Activated T-helper 2 cell treated with anti-CD3 and anti-CD28 coated beads, Interferon-gamma antibody, Interleukin-2, Interleukin-4, amounts not matched to agents 10 μg/mL and 5 μg/mL and 100 μg/mL, durations not matched to agents 14 hours and 24 hours and 36 hours (primary cell): ENCODE data around the gene CMIP. TPM values are rescaled to one million over a fixed set of nuclear protein-coding genes. Genes with fewer than 3 reads are reported as not detected.

Experiments
- DNase-seq: peaks from one replicate; pipeline ENCODE4 v3.0.0; 2021; ENCODE audit warnings: low spot score
- H3K27ac Mint-ChIP-seq: one replicate; pipeline ENCODE4 v1.8.0; 2021; ENCODE audit warnings: mixed read lengths
- H3K27me3 Mint-ChIP-seq: one replicate; pipeline ENCODE4 v1.8.0; 2021; ENCODE audit warnings: low read depth, mixed read lengths
- H3K36me3 Mint-ChIP-seq: one replicate; pipeline ENCODE4 v1.8.0; 2021; ENCODE audit warnings: low read depth, mixed read lengths
- H3K4me1 Mint-ChIP-seq: one replicate; pipeline ENCODE4 v1.8.0; 2021; ENCODE audit warnings: low read depth, mixed read lengths
- H3K4me3 Mint-ChIP-seq: one replicate; pipeline ENCODE4 v1.8.0; 2021; ENCODE audit warnings: low read depth, mild to moderate bottlenecking, moderate library complexity, mixed read lengths
- H3K9me3 Mint-ChIP-seq: one replicate; pipeline ENCODE4 v1.8.0; 2021; ENCODE audit warnings: mixed read lengths
- intact Hi-C: fragments of 100-400 bp; cut with micrococcal nuclease; formaldehyde crosslinking; loops from one replicate; pipeline ENCODE4 v1.15.1; 2023
- total RNA-seq: library from RNA; stranded (reverse); gene quantifications from 2 replicates; pipeline ENCODE4 v1.2.3, GENCODE V29; 2022

The CMIP gene
- total RNA-seq, 1 donor from 2014 or later: 68.0 TPM

- no peak overlapping the region for H3K4me3 Mint-ChIP-seq
- DNase-seq: no peak
- intact Hi-C loops: loop anchor here (2.0 kb wide), 1 partner anchor 19 kb away; no protein-coding TSS in a partner anchor
- H3K4me1 Mint-ChIP-seq: peaks cover 45% of the 10 kb centered on the region
- no peaks in the 10 kb centered on the region for H3K9me3 Mint-ChIP-seq
- H3K27ac Mint-ChIP-seq: no peak overlapping the region
- H3K36me3 Mint-ChIP-seq: no peaks in the 10 kb centered on the region
- H3K27me3 Mint-ChIP-seq: no peaks in the 10 kb centered on the region
These were observed 105.2 kb downstream of the CMIP start for GRCh38 chr16:81549547-81550431.

GRCh38 chr16:81550432-81550808, 105.8 kb downstream of the CMIP start:
- H3K9me3 Mint-ChIP-seq: no peaks in the 10 kb centered on the region
- H3K4me1 Mint-ChIP-seq: peaks cover 38% of the 10 kb centered on the region
- no peaks in the 10 kb centered on the region for H3K27me3 Mint-ChIP-seq
- no peak overlapping the region for H3K4me3 Mint-ChIP-seq
- H3K27ac Mint-ChIP-seq: peak overlapping the region; percentile 20
- H3K36me3 Mint-ChIP-seq: no peaks in the 10 kb centered on the region
- intact Hi-C loops: loop anchor here (2.0 kb wide), 1 partner anchor 18 kb away; no protein-coding TSS in a partner anchor
- DNase-seq: no peak

- no peaks in the 10 kb centered on the region for H3K9me3 Mint-ChIP-seq
- no peak overlapping the region for H3K4me3 Mint-ChIP-seq
- intact Hi-C loops: loop anchor here (2.0 kb wide), 1 partner anchor 18 kb away; no protein-coding TSS in a partner anchor
- no peak for DNase-seq
- H3K4me1 Mint-ChIP-seq: peaks cover 39% of the 10 kb centered on the region
- H3K27me3 Mint-ChIP-seq: no peaks in the 10 kb centered on the region
- H3K36me3 Mint-ChIP-seq: peaks cover 1% of the 10 kb centered on the region
- peak overlapping the region; percentile 66 for H3K27ac Mint-ChIP-seq
These were observed 106.7 kb downstream of the CMIP start for GRCh38 chr16:81551151-81551808.

- H3K27ac Mint-ChIP-seq: peak overlapping the region; percentile 38
- H3K4me1 Mint-ChIP-seq: peaks cover 41% of the 10 kb centered on the region
- no peak for DNase-seq
- H3K9me3 Mint-ChIP-seq: no peaks in the 10 kb centered on the region
- H3K27me3 Mint-ChIP-seq: no peaks in the 10 kb centered on the region
- H3K4me3 Mint-ChIP-seq: no peak overlapping the region
- intact Hi-C loops: loop anchor here (2.0 kb wide), 1 partner anchor 17 kb away; no protein-coding TSS in a partner anchor
- peaks cover 3% of the 10 kb centered on the region for H3K36me3 Mint-ChIP-seq
These were observed 107.3 kb downstream of the CMIP start for GRCh38 chr16:81551821-81552304.

- H3K27ac Mint-ChIP-seq: no peak overlapping the region
- no peak for DNase-seq
- H3K27me3 Mint-ChIP-seq: no peaks in the 10 kb centered on the region
- no peak overlapping the region for H3K4me3 Mint-ChIP-seq
- H3K9me3 Mint-ChIP-seq: no peaks in the 10 kb centered on the region
- peaks cover 39% of the 10 kb centered on the region for H3K4me1 Mint-ChIP-seq
- intact Hi-C loops: no loop called here
- peaks cover 3% of the 10 kb centered on the region for H3K36me3 Mint-ChIP-seq
These were observed 108.1 kb downstream of the CMIP start for GRCh38 chr16:81552743-81553079.

DNA sequence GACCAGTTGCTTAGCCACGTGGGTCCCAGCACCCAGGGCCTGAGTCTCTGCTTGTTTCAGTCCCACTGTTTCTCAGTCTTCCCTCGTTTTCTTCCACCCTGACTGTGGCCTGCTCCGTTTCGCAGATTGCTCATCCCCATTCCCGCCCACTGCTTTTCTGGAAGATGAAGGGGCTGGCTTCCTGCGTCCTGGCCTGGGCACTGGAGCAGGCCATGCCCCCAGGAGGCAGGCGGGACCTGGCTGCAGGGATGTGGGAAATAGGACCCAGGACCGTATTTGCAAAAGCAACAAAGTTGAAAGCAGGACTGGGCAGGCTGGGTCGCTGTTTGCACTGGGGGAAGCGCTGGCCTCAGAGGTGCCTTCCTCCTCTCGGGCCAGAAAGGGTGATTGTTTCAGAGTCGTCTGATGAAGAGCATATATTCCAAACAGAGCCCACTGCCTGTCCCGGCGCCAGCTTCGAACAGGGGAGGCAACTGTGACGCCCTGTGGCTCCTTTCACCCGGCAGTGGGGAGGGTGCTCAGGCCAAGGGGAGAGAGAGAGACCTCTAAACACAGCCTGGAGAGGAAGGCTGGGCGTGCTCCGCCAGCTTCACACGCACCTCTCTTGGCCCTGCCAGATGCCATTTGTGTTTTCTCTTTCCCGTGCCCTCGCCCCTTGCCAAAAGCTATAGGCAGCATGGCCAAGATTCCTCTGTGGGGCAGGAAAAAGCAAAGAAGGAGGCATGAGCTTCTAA, 108.6 kb downstream of the CMIP start:
- Mint-ChIP-seq H3K4me1 (peaks cover 39% of the 10 kb centered on the region), H3K27me3 (no peaks in the 10 kb centered on the region), H3K9me3 (no peaks in the 10 kb centered on the region), H3K4me3 (no peak overlapping the region), H3K27ac (no peak overlapping the region), H3K36me3 (peaks cover 3% of the 10 kb centered on the region)
- intact Hi-C loops: no loop called here
- no peak for DNase-seq

DNA sequence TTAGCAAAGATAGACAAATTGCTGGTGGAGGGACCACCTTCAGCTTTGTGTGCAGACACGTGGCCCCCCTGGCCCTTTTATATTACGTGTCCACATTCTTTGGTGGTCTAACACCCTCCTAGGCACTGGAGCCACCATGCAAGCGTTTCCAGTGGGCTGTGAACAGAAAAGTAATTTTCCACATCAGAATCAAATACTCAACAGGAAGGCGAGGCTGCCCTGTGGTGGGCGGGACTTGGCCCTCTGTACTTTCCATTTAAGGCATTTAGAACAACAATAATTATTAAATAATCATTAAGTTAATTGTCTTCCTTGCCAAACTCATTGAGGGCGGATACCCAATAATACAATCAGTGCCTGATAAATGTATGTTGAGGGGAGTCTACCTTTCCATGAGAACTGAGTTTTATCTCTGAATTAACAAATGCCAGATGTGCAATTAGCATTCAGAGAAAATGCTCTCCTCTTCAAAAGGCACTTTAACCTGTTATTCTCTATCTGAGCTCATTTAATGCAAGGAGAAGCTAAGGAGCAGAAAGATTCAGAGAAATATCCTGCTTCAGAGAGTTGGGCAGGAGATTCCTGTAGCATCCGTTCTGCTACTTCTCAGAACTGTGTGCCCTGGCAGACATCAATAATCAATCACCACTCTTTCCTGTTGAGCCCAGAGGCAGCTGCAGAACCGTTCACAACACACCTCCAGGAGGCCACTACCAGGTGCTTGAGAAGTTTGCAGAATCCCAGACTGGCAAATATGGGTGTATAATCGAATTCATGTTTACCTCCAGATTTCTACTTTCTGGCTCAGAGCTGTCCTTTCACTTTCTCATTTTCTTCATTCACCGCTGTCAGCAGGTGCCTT, 109.4 kb downstream of the CMIP start:
- Mint-ChIP-seq H3K36me3 (peaks cover 3% of the 10 kb centered on the region), H3K4me1 (peaks cover 36% of the 10 kb centered on the region), H3K4me3 (no peak overlapping the region), H3K27me3 (no peaks in the 10 kb centered on the region), H3K27ac (no peak overlapping the region), H3K9me3 (no peaks in the 10 kb centered on the region)
- intact Hi-C loops: no loop called here
- no peak for DNase-seq

- Mint-ChIP-seq H3K4me3 (no peak overlapping the region), H3K27ac (no peak overlapping the region), H3K9me3 (no peaks in the 10 kb centered on the region), H3K36me3 (peaks cover 3% of the 10 kb centered on the region), H3K4me1 (peaks cover 33% of the 10 kb centered on the region), H3K27me3 (no peaks in the 10 kb centered on the region)
- DNase-seq: no peak
- intact Hi-C loops: no loop called here
These were observed 110.4 kb downstream of the CMIP start for GRCh38 chr16:81554979-81555378.

DNA sequence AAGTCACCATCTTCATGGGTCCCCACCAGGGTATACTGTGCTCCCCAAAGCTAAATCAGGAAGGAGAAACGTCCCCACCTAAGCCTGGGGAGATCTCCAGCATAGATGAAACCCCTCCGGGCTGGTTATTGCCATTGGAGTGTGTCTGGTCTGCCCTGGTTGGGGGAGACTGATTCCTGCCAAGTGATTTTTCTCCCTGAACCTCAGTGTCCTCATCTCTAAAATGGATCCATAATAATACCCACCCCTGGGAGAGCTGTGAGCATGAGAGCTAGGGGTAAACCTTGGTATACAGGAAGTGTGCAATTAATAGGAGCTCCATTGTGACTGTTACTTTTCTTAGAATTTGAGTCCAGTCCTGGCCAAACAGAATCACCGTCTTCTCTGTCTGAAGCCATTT, 111.1 kb downstream of the CMIP start:
- Mint-ChIP-seq H3K9me3 (no peaks in the 10 kb centered on the region), H3K27ac (no peak overlapping the region), H3K36me3 (peaks cover 3% of the 10 kb centered on the region), H3K4me3 (no peak overlapping the region), H3K27me3 (no peaks in the 10 kb centered on the region), H3K4me1 (peaks cover 30% of the 10 kb centered on the region)
- intact Hi-C loops: no loop called here
- DNase-seq: no peak

DNA sequence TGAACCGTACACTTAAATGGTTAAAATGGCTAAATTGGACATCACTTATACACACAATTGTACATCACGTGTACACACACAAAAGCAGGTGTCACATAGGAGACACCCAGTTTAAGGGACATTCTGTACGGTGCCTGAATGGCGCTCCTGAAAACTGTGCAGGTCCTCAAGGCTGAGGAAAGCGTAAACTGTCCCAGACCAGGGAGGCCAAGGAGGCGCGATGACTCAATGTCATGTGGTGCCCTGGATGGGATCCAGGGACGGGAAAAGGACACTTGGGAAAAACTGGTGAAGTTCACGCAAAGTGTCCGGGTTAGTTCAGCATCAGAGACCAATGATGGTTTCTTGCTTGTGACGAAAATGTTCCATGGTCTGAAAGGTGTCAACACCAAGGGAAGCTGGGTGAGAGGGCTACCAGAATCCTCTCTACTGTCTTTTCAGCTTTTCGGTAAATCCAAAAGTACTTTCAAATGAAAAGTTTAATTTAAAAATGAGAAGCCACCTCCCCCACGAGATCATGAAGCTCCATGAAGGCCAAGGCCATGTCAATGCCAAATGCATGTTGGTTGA, 112.2 kb downstream of the CMIP start:
- peak overlapping the region; percentile 18 for H3K27ac Mint-ChIP-seq

GRCh38 chr16:81558077-81558443, 113.5 kb downstream of the CMIP start:
- Mint-ChIP-seq H3K4me3 (no peak overlapping the region), H3K27ac (no peak overlapping the region), H3K36me3 (peaks cover 3% of the 10 kb centered on the region), H3K9me3 (no peaks in the 10 kb centered on the region), H3K27me3 (no peaks in the 10 kb centered on the region), H3K4me1 (peaks cover 16% of the 10 kb centered on the region)
- intact Hi-C loops: no loop called here
- DNase-seq: no peak

More for the DNA sequence above, 112.2 kb downstream of the CMIP start:
- Mint-ChIP-seq H3K27me3 (no peaks in the 10 kb centered on the region), H3K9me3 (no peaks in the 10 kb centered on the region), H3K4me3 (no peak overlapping the region), H3K4me1 (peaks cover 22% of the 10 kb centered on the region), H3K36me3 (peaks cover 3% of the 10 kb centered on the region)
- no peak for DNase-seq
- intact Hi-C loops: no loop called here
